Mammary epithelial cell (primary cell): Measurements from ENCODE around the gene ST3GAL3.

Experiments
- EZH2 ChIP-seq: IDR thresholded peaks from 2 replicates; pipeline ENCODE4 v1.6.1; 2012; ENCODE audit warnings: low read length, inconsistent platforms, borderline replicate concordance
- TF ChIP-seq, protein P1 (sequence below), 2 donors: IDR thresholded peaks in 1 of 2; conservative IDR thresholded peaks in 1 of 2; 2 replicates each; pipeline ENCODE4 v1.5.1; 2011 to 2012; ENCODE audit warnings: inconsistent platforms in 2 of 2, low read length in 2 of 2, mild to moderate bottlenecking in 2 of 2, control low read depth in 1 of 2, low read depth in 1 of 2; ENCODE audit not compliant: insufficient read depth in 1 of 2; ENCODE audit errors: extremely low read depth in 1 of 2

DNA sequence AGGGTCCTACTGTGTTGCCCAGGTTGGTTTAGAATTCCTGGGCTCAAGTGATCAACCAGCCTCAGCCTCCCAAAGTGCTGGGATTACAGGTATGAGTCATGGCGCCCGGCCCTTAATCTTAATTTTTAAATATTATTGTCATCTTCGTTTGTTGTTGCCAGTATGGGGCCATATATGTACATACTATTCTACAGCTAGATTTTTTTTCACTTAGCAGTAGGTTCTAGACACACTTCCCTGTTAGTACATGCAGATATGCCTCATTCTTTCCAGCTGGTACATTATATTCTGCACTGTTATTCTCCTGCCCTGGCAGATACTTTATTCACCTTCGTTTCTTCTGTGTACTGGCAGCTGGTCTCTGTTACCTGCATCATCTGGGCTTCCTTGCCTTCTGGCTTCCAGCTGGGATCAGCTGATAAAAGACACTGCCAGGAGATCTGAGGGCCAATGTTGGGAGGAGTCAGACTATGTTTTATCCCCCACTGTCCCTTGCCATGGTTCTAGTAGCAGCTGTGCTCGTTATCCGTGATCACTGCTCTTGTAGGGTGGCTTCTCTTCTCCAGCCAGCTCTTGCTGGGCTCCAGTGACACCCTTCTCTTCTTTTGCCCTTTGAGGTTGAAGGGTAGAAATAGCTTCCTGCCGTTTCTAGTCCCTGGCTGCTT is 24.7 kb downstream of the ST3GAL3 start:
- TF ChIP-seq, protein P1, sequence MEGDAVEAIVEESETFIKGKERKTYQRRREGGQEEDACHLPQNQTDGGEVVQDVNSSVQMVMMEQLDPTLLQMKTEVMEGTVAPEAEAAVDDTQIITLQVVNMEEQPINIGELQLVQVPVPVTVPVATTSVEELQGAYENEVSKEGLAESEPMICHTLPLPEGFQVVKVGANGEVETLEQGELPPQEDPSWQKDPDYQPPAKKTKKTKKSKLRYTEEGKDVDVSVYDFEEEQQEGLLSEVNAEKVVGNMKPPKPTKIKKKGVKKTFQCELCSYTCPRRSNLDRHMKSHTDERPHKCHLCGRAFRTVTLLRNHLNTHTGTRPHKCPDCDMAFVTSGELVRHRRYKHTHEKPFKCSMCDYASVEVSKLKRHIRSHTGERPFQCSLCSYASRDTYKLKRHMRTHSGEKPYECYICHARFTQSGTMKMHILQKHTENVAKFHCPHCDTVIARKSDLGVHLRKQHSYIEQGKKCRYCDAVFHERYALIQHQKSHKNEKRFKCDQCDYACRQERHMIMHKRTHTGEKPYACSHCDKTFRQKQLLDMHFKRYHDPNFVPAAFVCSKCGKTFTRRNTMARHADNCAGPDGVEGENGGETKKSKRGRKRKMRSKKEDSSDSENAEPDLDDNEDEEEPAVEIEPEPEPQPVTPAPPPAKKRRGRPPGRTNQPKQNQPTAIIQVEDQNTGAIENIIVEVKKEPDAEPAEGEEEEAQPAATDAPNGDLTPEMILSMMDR (conservative IDR thresholded peaks at IDR 0.05 in 1 of 2, IDR thresholded peaks at IDR 0.05 in 1 of 2; ENCODE audit: extremely low read depth in 1 of 2, insufficient read depth in 1 of 2, low read depth in 1 of 2, low read length in 2 of 2): no peak
- TF ChIP-seq EZH2: no peak
